ENCODE data around the gene KANSL1. TPM values are rescaled to one million over a fixed set of nuclear protein-coding genes. Genes with fewer than 3 reads are reported as not detected.
"Not testable (repeated sequence)": the region's sequence is repeated elsewhere in the genome, so short reads cannot be mapped to it uniquely, and the experiment has no call there.

Gene KANSL1
- total and polyA plus RNA-seq, 2 of the 4 experiments (the other 2 are of a cell fraction): 19.1 to 49.6 TPM

DNA sequence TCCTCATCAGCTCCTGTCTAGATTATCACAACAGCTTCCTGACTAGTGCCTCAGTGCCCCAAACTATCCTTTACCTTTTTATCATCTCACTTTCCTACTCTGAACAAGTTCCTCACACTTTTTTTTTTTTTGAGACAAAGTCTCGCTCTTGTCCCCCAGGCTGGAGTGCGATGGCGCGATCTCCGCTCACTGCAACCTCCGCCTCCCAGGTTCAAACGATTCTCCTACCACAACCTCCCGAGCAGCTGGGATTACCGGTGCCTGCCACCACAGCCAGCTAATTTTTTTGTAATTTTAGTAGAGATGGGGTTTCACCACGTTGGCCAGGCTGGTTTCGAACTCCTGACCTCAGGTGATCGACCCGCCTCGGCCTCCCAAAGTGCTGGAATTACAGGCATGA, 11.9 kb downstream of the KANSL1 start:
- H2AK9ac ChIP-seq (replicated peaks; ENCODE audit: low read depth, low read length, poor library complexity); H2BK20ac ChIP-seq (ENCODE audit: low read depth, low read length); BruUV-seq (replicated peaks); H3K9ac ChIP-seq (ENCODE audit: low read depth, low read length); H3K14ac ChIP-seq (replicated peaks; ENCODE audit: low read depth, low read length); H2BK120ac ChIP-seq (ENCODE audit: low read depth, low read length); DNase-seq; in situ Hi-C loops (cut with MboI; ENCODE audit: low sequenced_read_pairs); H4K91ac ChIP-seq (ENCODE audit: insufficient read depth, low read depth, low read length); intact Hi-C loops (cut with micrococcal nuclease); H2AK5ac ChIP-seq (ENCODE audit: low read depth, low read length); H3K36me3 ChIP-seq (ENCODE audit: control insufficient read depth, insufficient read depth, low read length); H3K9me3 ChIP-seq (ENCODE audit: control insufficient read depth, insufficient read depth, low read length); CTCF ChIA-PET; H4K5ac ChIP-seq (ENCODE audit: low read depth, low read length); ATAC-seq (ENCODE audit: low read depth); H2AFZ ChIP-seq (replicated peaks; ENCODE audit: low read length, poor library complexity); H3K56ac ChIP-seq (ENCODE audit: extremely low read depth, insufficient read depth, low read length); H2BK15ac ChIP-seq (ENCODE audit: low read depth, low read length); H3K4me1 ChIP-seq (ENCODE audit: control insufficient read depth, insufficient read depth, low read length); H2BK5ac ChIP-seq (ENCODE audit: low read depth, low read length, poor library complexity, severe bottlenecking); H3K23ac ChIP-seq (ENCODE audit: low read depth, low read length); H3K4me2 ChIP-seq (ENCODE audit: low read depth, low read length); H3K18ac ChIP-seq (ENCODE audit: low read depth, low read length); dilution Hi-C loops (cut with HindIII; ENCODE audit: low sequenced_read_pairs, unreplicated experiment); H3K27ac ChIP-seq (ENCODE audit: insufficient read depth, low read length); H3K27me3 ChIP-seq (ENCODE audit: control insufficient read depth, insufficient read depth, low read length); H3K4me3 ChIP-seq (ENCODE audit: insufficient read depth, low read depth, low read length); H3K4ac ChIP-seq (ENCODE audit: low read depth, low read length); H4K8ac ChIP-seq (ENCODE audit: low read depth in 2 of 2, low read length in 2 of 2): not testable (repeated sequence)
- no CpG with 5 or more reads among the region's 14 CpGs for WGBS, 2 experiments (ENCODE audit: extremely low coverage in 2 of 2, insufficient read length in 1 of 2)
- peaks cover 7 to 71% of the 10 kb centered on the region in 2 experiments for H3K79me1 ChIP-seq (ENCODE audit: low read depth in 1 of 2, low read length in 2 of 2)
- H3K9me1 ChIP-seq (ENCODE audit: insufficient read depth, low read length): peaks cover 23% of the 10 kb centered on the region
- peaks cover 100% of the 10 kb centered on the region for H4K20me1 ChIP-seq (ENCODE audit: insufficient read depth, low read length)
- POLR2A ChIA-PET (ENCODE audit: unreplicated experiment): interaction anchor here (1.1 kb wide), 1 partner anchor 47 kb away, joined by 4 read pairs; no protein-coding TSS in a partner anchor

All from IMR-90 (cell line).